Measurements from ENCODE around the gene STRIP2. TPM values are rescaled to one million over a fixed set of nuclear protein-coding genes. Genes with fewer than 3 reads are reported as not detected.
A peak's percentile ranks its signal among the peaks of the same experiment; 100 is the strongest.

STRIP2 gene
- total RNA-seq, 1 donor from 2014 or later: 0.87 TPM

GRCh38 chr7:129496653-129497052, 62.4 kb downstream of the STRIP2 start:
- Mint-ChIP-seq H3K4me3 (ENCODE audit: unreplicated experiment) (no peak overlapping the region), H3K9me3 (ENCODE audit: low read depth) (no peaks in the 10 kb centered on the region), H3K4me1 (ENCODE audit: low read depth) (no peaks in the 10 kb centered on the region), H3K36me3 (ENCODE audit: low read depth) (no peaks in the 10 kb centered on the region), H3K27ac (ENCODE audit: unreplicated experiment) (no peak overlapping the region), H3K27me3 (ENCODE audit: low read depth) (peaks cover 3% of the 10 kb centered on the region)
- DNase-seq (ENCODE audit: low spot score): no peak
- no peak for TF ChIP-seq CTCF (IDR thresholded peaks at IDR 0.05)

- peaks cover 3% of the 10 kb centered on the region for H3K27me3 Mint-ChIP-seq (ENCODE audit: low read depth)
- no peaks in the 10 kb centered on the region for H3K36me3 Mint-ChIP-seq (ENCODE audit: low read depth)
- H3K27ac Mint-ChIP-seq (ENCODE audit: unreplicated experiment): no peak overlapping the region
- H3K4me3 Mint-ChIP-seq (ENCODE audit: unreplicated experiment): no peak overlapping the region
- no peak for TF ChIP-seq CTCF (IDR thresholded peaks at IDR 0.05)
- peaks cover 3% of the 10 kb centered on the region for H3K4me1 Mint-ChIP-seq (ENCODE audit: low read depth)
- H3K9me3 Mint-ChIP-seq (ENCODE audit: low read depth): no peaks in the 10 kb centered on the region
- DNase-seq (ENCODE audit: low spot score): no peak
Measured at GRCh38 chr7:129497156-129497555, 62.9 kb downstream of the STRIP2 start.

- peaks cover 3% of the 10 kb centered on the region for H3K27me3 Mint-ChIP-seq (ENCODE audit: low read depth)
- no peak overlapping the region for H3K27ac Mint-ChIP-seq (ENCODE audit: unreplicated experiment)
- H3K4me3 Mint-ChIP-seq (ENCODE audit: unreplicated experiment): no peak overlapping the region
- no peak for TF ChIP-seq CTCF (IDR thresholded peaks at IDR 0.05)
- H3K36me3 Mint-ChIP-seq (ENCODE audit: low read depth): no peaks in the 10 kb centered on the region
- H3K9me3 Mint-ChIP-seq (ENCODE audit: low read depth): no peaks in the 10 kb centered on the region
- peaks cover 3% of the 10 kb centered on the region for H3K4me1 Mint-ChIP-seq (ENCODE audit: low read depth)
- no peak for DNase-seq (ENCODE audit: low spot score)
Measured at GRCh38 chr7:129498021-129498420, 63.8 kb downstream of the STRIP2 start.

- Mint-ChIP-seq H3K9me3 (ENCODE audit: low read depth) (no peaks in the 10 kb centered on the region), H3K27ac (ENCODE audit: unreplicated experiment) (no peak overlapping the region), H3K36me3 (ENCODE audit: low read depth) (no peaks in the 10 kb centered on the region), H3K27me3 (ENCODE audit: low read depth) (peaks cover 3% of the 10 kb centered on the region), H3K4me1 (ENCODE audit: low read depth) (peaks cover 9% of the 10 kb centered on the region), H3K4me3 (ENCODE audit: unreplicated experiment) (no peak overlapping the region)
- no peak for TF ChIP-seq CTCF (IDR thresholded peaks at IDR 0.05)
- no peak for DNase-seq (ENCODE audit: low spot score)
Measured at GRCh38 chr7:129499999-129500398, 65.8 kb downstream of the STRIP2 start.

GRCh38 chr7:129501760-129502707, 67.8 kb downstream of the STRIP2 start, which contains the start of gene SMKR1:
Gene SMKR1 (plus strand): TSS chr7:129502531. CDS start chr7:129502825, 294 bp downstream.
- H3K4me3 Mint-ChIP-seq (ENCODE audit: unreplicated experiment): peak within 1 kb of the TSS; percentile 62
- H3K27me3 Mint-ChIP-seq (ENCODE audit: low read depth): peaks cover 3% of the 10 kb centered on the region
- H3K9me3 Mint-ChIP-seq (ENCODE audit: low read depth): no peaks in the 10 kb centered on the region
- H3K36me3 Mint-ChIP-seq (ENCODE audit: low read depth): no peaks in the 10 kb centered on the region
- H3K4me1 Mint-ChIP-seq (ENCODE audit: low read depth): peaks cover 9% of the 10 kb centered on the region
- DNase-seq (ENCODE audit: low spot score): no peak
- no peak for TF ChIP-seq CTCF (IDR thresholded peaks at IDR 0.05)
- no peak within 1 kb of the TSS for H3K27ac Mint-ChIP-seq (ENCODE audit: unreplicated experiment)

Data from chondrocyte (in vitro differentiated cells).